PC-9 (cell line): ENCODE results near the gene IGFBP5.

Experiments
- CTCF ChIP-seq: fragments of 200-600 bp; sonication (generic); conservative IDR thresholded peaks from 2 replicates; pipeline ENCODE4 v1.6.1; 2017; ENCODE audit warnings: mixed run types, antibody characterized with exemption, mild to moderate bottlenecking, moderate library complexity
- EZH2 ChIP-seq: fragments of 200-600 bp; sonication (generic); IDR thresholded peaks from 2 replicates; pipeline ENCODE4 v1.8.0; 2017; ENCODE audit warnings: antibody characterized with exemption, low read depth

GRCh38 chr2:216652566-216652965 lies 42.8 kb downstream of the IGFBP5 start:
- TF ChIP-seq EZH2 (no peak), CTCF (no peak)
